Jurkat, Clone E6-1 (cell line): Measurements from ENCODE around the gene AP3B2.
"Not testable (repeated sequence)": the region's sequence is repeated elsewhere in the genome, so short reads cannot be mapped to it uniquely, and the experiment has no call there.

Source experiments
- DNase-seq: peaks from one replicate; pipeline ENCODE4 v3.0.0-alpha.2; 2011; ENCODE audit warnings: low read depth, low spot score
- H3K4me3 ChIP-seq: 2 replicates; pipeline ENCODE4 v1.5.1; 2011; ENCODE audit warnings: mild to moderate bottlenecking, low read length, control low read depth, moderate library complexity

Gene AP3B2

DNA sequence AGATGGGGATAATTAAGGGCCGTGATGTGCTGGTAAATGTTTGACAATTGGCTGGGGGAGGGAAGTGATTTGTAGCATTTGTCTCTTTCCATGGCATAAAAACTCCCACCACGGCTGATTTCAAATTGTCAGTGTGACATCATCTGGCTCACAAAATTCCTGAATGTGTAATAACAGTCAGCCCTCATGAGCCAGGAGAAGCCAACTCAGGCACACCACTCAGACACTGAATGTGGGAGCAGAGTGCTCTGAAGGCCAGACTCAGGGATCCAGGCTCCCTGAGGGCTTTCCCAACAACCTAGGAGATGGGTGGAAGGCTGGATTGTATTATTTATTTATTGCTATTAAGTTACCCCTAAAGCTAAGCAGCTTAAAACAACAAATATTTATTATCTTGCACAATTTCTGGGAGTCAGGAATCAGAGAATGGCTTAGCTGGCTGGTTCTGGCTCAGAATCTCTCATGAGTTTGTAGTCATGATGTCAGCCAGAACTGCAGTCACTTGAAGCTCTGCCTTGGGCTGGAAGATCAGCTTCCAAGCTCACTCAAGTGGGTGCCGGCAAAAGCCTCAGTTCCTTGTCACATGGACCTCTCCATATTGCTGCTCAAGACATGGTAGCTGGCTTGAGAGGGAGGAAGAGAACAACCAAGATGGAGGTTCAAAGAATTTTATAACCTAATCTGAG lies 56.0 kb downstream of the AP3B2 start:
- H3K4me3 ChIP-seq = no peak overlapping the region
- DNase-seq = no peak

GRCh38 chr15:82651708-82652107 lies 58.0 kb downstream of the AP3B2 start:
- DNase-seq = no peak

DNA sequence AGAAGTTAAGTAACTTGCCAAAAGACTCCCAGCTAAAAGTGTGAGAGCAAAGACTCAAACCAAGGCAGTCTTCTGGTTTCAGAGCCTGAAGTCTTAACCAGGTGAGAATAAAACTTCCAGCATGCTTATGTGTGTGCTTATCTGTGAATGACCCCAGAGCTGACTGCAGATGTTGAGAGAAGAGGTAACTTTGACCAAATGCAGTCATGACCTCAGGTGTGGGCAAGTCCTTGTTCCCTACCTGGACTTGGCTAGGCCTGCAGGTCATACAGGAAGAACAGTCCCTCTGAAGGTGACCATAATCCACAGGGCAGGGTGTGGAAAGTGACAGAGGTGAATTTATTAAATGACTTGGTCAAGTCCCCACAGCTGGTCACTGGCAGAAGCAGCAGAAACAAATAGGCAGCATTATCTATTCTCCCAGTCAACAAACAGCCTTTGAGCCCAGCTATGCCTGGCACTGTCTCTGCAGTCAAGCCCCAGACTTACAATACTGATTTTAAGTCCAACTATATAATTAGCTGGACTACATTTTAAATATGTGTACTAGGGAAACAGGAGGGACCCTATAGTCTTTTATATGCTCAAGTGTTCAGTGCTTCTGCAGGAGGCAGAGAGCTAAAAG lies 59.5 kb downstream of the AP3B2 start:
- no peak for DNase-seq
- H3K4me3 ChIP-seq = no peak overlapping the region

More at GRCh38 chr15:82651708-82652107, 58.0 kb downstream of the AP3B2 start:
- no peak overlapping the region for H3K4me3 ChIP-seq

GRCh38 chr15:82649226-82649999 lies 60.3 kb downstream of the AP3B2 start:
- no peak overlapping the region for H3K4me3 ChIP-seq

DNA sequence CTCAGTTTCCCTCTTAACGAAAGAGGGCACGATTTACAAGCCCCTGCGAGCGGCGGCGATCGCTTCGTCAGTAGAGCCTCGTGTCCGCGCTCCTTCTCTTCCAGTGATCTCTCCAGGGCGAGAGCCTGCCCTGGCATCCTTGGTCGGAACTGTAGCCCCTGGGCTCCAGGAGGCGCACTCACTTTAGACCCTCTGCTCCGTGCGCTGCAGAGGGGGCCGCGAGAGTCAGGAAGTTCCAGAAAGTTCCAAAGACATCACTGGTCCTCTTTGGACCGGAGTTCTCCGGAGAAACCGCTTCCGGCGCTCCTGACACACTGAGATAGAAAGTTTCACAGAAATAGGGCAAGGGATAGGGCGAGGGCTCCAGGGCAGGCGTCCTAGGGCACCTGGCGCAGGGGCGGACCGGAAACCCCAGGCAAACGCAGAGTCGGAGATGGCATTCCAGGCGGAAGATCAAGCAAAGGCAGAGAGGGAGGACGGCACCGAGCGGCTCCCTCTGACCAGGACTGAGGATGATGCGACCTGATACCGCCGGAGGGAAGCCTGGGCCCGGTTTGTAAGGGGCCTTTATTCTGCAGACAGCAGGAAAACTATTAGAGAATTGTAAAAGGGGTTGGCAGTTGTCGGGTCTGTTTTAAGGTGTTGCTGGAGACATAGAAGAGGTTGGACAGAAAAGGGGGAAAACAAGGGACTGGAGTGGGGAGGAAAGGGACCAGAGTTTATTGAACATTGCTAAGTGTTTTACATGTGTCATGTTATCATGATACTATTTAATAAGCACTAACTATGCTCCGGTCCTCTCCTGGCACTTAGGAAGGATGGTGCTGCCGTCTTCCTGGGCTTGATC lies 61.2 kb downstream of the AP3B2 start:
- peak overlapping the region; percentile 55 for H3K4me3 ChIP-seq
- DNase-seq = no peak

More at GRCh38 chr15:82649226-82649999, 60.3 kb downstream of the AP3B2 start:
- no peak for DNase-seq

DNA sequence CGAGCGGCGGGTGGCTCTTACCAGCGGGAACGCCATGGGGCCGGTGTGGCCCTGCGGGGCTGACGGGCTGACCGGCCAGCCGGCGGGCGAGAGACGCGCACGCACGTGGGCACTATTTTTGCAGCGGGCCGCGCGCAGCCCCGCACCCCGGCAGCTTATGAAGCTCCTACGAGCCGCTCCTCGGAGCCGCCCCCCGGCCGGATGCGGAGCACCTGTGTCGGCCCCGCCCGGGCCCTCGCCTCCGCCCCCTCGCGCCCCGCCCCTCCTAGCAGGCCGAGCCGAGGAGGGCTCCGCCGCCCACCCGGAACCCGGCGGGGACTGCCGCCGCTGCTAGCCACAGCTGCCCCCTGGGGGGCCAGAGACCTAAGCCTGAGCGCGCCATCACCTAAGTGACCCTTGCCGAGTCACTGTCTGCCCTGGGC lies 61.8 kb downstream of the AP3B2 start:
- H3K4me3 ChIP-seq = peak overlapping the region; percentile 55
- DNase-seq = peak; percentile 66

DNA sequence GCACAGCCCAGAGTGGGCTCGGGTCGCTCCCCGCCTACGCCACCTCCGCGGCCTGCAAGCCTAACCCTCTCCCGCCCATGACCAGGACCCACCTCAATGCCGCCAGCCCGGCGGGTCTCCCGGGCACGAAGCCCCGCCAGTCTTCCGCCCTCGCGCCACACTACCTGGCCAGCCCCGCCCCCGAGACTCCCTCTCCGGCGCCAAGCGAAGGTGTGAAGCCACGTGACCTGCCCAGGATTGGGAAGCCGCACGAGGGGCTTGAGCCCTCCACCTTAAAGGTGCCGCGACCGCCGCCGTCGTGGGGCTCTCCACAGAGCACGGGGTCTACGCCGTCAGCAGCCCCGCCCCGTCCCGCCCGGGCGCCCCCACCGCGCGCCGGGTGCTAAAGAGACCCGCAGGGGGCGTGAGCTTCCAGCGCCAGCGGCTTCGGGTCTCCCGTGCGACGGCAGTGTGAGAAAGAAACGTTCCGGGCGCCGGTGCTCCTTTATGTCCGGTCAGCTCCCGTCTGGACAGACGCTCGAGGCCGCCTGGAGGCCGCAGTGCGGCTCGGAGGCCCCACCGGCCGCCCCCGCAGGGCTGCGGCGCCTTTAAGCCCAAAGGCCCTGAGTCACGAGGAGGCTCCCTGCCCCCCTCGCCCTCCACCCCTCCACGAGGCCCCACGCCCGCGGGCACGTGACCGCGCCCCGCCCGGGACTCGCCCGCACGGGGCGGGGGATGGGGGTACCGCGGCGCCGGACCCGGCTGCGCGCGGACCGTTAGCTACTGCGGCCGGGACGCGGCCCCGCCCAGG lies 62.4 kb downstream of the AP3B2 start, which contains the start of gene CPEB1:
TSS of gene CPEB1 (minus strand) at position 319 of the 790 bp plus-strand sequence. CDS start 18,904 bp downstream, outside the sequence.
- DNase-seq = peak; percentile 37
- peak within 1 kb of the TSS; percentile 55 for H3K4me3 ChIP-seq

DNA sequence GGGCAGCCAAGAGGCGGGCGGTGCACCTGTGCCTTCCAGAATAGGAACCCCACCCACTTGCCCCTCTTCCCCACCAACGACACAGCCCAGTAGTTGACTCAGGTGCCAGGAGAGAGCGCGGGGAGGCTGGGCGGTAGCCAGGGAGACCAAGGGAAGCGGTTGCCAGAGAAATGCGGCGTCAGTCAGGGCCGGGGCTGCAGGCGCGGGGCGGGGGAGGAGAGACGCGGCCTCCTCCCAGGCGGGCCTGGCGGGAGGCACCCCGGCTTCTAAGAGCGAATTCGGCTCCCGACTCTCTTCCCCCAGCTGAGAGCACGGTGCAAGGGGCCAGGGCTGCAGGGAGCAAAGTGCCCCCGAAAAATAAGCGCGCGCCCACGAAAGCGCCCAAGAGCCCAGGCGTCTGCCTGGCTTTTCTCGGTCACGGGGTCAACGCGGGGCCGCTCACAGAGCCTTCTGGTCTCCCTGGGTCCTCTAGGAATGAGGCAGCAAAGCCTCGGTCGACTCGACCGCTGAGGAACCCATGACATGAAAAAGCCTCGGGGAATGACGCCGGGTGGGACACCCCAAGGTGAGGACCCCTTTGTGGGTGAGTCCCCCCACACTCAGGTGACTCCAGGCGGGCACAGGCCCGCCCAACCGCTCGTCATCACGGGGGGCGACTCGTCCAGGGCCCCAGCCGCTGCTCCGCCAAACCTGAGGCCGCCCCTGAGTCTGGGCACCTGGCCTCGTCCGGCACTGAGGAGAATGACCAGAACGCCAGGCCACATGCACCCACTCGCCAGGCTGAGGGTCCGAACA lies 63.2 kb downstream of the AP3B2 start:
- no peak for DNase-seq
- peak overlapping the region; percentile 55; the same call in 1 of the 2 replicates for H3K4me3 ChIP-seq

- H3K4me3 ChIP-seq = not testable (repeated sequence)
These were observed 64.5 kb downstream of the AP3B2 start for GRCh38 chr15:82644967-82645852.

DNA sequence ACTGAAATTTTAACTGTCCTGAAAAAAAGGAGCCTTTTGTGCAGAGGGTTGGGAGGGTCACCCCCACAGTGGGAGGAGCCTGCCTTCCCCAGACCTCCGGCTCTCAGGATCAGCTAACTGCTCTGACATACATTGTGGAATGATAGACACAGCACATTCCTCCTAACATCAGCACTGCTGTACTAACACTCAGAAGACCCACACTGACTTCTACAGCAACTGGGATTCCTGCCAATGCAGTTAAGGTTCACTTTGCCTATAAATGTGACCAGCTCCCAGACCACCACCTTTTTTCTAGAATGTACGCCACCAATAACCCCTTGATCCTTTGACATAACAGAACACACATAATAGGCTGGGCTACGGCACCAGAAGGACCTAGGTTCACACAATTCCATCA lies 65.7 kb downstream of the AP3B2 start:
- no peak for DNase-seq
- H3K4me3 ChIP-seq = no peak overlapping the region

More at GRCh38 chr15:82644967-82645852, 64.5 kb downstream of the AP3B2 start:
- not testable (repeated sequence) for DNase-seq

- H3K4me3 ChIP-seq = no peak overlapping the region
- DNase-seq = no peak
These were observed 67.0 kb downstream of the AP3B2 start for GRCh38 chr15:82642656-82643055.

DNA sequence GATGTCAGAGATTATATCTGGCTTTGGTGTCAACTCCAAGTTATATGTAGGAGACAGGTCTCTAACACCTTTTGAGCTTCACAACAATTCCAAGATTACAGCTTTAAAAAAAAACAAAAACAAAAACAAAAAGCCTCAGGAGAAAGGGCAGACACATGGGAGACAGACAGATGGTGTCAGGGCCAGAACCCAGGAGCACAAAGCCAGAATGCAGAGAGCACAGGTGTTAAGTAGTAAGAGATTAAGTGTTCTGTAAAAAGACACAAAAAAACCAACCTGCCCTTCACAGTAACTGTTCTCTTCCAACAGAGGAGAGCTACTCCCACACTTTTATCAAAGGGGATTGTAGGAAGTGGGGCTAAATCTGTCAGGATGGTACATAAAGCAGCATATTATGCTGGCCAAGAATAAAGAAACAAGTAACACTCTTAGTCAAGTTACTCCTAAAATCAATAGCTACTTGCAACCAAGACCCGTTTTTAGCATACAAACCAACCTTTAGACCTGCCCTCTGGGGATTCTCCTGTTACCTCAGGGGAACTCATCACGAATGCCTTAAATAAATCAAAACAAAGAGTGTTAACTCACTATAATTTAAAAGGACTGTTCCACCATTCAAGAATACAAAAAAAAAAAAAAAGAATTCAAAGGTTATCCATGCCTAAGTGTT lies 68.4 kb downstream of the AP3B2 start:
- H3K4me3 ChIP-seq = no peak overlapping the region
- no peak for DNase-seq

DNA sequence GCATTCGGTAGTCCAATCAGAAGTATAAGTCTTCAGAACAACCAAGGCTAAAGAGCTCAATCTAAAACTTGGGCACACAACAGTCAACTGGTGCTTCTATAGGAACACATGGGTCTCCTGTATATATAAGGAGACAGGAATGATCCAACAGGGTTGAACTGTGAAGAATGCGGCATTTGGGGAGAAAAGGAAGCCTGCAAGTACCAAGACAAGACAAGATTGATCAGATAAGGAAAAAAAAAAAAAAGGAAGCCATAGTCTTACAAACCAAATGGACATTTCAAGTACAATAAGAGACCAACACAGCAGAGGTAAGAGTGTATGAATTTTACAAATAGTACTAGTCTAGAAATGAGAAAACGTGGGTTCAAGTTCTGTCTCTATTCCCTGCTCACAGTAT lies 69.0 kb downstream of the AP3B2 start:
- no peak overlapping the region for H3K4me3 ChIP-seq
- no peak for DNase-seq

- H3K4me3 ChIP-seq = no peak overlapping the region
- DNase-seq = no peak
These were observed 73.9 kb downstream of the AP3B2 start for GRCh38 chr15:82635798-82636197.

DNA sequence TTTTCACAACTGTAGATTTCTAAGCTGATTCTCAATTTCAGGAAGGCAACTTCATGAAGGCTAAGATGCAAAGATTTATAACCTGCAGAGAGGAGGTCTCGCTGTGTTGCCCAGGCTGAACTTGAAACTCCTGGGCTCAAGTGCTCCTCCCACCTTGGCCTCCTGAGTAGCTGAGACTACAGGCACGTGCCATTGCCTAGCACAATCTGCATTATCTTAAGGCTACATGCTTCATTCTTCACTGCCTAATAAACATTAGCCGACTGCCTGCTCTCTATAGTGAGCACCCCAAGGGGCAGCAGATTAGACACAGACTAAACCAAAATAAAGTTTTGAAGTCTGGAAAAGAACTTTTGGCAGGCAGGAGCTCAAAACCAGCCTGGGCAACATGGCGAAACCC lies 79.6 kb downstream of the AP3B2 start:
- DNase-seq = no peak
- no peak overlapping the region for H3K4me3 ChIP-seq

DNA sequence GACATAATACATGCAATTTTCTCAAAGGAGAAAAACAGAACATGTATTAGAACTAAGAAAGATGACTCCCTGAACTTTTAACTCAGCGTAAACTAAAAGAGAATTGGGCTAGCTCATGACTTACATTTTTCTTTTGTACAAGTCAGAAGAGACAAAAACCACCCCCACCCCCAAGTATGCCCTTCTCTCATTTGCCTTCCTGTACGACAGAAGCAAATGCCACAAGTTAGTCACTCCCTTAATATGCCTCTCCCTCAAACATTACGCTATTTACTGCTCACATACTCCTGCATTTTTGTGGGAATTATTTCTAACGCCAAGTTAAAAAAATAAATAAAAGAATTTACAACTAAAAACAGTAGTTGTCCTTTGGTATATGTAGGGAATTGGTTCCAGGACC lies 84.5 kb downstream of the AP3B2 start:
- H3K4me3 ChIP-seq = no peak overlapping the region
- no peak for DNase-seq
